Epidermal melanocyte (primary cell): Measurements from ENCODE around the gene SPRED2.
A peak's percentile ranks its signal among the peaks of the same experiment; 100 is the strongest.

Source experiments
- DNase-seq: peaks from one replicate; pipeline ENCODE4 v3.0.0; 2011; ENCODE audit warnings: low spot score; ENCODE audit not compliant: insufficient read length

The SPRED2 gene

DNA sequence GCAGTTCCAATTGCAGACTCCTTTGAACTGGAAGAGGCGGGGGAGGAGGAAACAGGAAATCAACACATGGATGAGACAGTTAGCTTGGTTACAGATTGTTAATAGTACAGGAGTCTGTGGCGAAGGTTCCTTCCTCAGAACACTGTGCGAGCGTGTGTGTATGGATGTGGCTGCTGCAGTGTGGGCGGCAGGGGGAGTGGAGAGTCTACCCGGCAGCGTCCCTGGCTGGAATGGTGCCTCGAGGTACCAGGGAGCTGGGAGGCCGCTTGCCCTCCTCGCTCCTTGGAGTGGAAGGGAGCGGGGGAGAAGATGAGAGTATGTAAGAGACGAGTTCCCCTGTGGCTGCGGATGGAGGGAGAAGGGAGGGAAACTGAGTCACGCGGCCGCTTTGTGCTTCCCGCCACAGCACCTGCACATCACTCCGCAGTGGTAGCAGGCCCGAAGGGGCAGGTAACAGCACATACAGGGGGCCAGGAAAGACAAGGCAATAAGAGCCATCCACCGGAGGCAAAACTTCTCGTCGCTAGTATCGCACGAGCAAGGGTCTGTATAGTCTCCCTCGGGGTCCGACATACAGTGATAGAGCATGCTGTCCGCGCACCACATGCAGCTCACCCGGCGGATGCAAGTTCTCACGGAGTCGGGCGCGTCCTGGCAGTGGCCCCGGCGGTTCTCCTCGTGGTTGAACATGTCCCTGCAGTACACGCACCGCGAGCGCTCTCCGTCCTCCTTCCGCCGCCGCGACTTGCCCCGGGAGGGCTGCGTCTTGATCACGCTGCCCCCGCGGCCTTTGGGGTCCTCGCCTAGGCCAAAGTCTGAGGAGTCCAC lies 119.1 kb downstream of the SPRED2 start:
- no peak for DNase-seq

DNA sequence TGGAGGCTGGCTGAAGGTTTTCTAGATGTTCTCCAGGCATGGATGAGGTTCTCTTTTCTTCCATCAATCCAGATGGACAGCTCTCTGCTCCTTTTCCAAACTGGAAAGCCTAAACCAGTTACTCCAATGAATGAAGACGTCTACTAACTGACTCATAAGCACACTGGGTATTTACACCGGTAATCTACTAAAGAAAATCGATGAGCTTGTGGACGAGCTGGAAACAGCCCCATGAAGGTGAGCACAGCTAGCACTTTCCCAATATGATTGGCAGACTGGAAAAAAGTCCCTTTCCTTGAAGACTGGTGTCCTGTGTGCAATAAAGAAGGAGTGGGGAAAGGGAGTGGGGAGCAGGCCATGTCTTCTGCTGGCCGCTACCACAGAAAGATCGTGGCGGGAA lies 120.8 kb downstream of the SPRED2 start:
- no peak for DNase-seq

DNA sequence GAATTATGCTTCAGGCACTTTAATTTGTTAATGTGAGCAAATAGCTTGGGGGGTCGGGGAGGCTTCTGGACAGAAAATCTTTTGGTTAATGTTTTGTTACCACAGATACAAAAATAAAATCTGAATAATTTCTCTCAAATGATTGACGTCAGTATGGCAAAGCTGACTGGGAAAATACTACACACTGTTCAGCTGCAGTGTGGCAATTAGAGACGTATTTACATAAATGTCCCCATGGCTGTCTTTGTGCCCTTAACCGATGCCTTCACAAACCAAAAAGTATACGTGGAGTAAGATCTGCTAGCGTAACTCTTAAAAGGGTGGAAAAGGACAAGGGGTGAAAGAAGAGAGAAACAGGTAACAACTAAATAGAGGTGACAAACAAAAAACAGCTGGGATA lies 121.3 kb downstream of the SPRED2 start:
- no peak for DNase-seq

GRCh38 chr2:65309699-65310098 lies 122.7 kb downstream of the SPRED2 start:
- no peak for DNase-seq

- no peak for DNase-seq
Observed at GRCh38 chr2:65305934-65306333, 126.5 kb downstream of the SPRED2 start.

- DNase-seq = peak; percentile 72
Observed at GRCh38 chr2:65300761-65301711, 131.4 kb downstream of the SPRED2 start.

DNA sequence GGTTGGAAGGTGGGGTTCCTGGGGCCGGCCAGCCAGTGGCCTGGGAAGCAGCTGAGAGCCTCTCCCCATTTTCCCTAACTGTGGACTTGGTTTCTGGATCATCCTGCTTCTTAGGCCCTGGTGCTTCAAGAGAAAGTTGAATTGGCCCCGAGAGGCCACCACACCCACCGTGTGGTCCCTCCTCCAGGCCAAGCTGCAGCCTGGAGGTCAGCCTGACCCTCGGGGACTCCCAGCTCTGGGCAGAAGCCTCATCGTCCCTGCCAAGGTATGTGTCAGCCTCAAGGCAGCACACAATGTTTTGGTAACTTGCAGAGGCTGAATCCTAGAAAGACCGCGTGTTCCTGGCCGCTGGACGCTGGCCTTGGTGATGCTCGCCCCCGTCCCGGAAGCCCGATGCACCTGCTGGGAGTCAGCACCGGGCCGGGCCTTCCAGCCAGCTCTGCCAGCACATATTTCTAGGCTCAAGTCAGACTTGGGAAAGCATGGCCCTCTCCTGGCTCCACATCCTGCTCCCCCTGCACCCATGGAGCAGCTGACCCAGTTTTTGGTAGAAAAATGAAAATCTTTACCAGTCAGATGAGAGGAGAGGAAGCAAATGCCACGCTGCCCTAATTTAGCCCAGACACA lies 132.2 kb downstream of the SPRED2 start:
- peak; percentile 30 for DNase-seq

DNA sequence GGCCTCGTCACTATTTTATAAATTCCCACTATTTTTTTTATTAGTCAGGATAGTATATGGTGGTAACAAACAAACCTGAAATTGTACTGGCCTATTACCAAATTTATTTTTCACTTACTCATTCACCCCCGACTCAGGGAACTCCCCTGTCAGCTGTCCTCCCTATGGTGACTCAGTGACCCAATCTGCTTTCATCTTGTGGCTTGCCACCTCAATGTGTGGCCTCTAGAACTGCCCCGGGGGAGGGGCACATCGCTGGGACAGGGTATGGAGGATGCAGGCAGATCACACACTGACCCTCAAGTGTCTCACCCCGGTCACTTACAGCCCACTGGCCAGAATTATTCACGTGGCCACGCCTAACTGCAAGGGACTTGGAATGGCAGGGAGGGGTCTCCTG lies 133.2 kb downstream of the SPRED2 start:
- no peak for DNase-seq

DNA sequence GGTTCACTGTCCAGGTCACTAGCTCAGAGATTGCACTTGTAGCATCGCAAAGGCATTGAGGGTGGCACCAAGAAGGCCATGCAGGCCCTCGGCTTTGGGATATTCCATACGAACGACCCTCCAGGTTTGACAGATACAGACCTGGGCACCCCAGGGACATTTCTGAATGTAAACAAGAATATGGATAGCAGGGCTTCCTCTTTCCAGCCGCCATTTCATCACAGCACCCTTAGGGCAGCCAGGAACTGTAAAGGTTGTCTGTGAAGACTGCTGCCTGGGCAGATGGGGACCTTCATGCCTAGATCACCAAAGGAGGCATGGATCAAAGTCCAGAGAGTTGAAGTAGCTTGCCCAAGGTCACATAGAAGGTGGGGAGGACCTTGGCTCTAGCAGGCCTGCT lies 134.3 kb downstream of the SPRED2 start:
- no peak for DNase-seq

DNA sequence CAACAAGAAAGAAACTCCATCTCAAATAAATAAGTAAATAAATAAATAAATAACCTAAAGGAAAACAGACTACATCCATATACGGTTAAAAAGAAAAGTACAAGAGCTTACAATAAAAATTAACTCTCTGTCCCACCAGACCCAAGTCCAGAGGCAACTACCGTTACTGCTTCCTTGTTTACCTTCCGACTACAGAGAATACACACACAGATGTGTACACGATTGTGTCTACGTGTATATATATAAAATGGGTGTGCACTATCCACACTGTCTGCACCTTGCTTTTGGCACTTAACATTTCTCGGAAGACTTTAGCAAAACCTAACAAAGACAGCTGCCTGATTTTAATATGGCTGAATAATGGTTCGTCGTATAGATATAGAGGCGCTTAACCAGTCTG lies 134.9 kb downstream of the SPRED2 start:
- no peak for DNase-seq

- no peak for DNase-seq
Observed at GRCh38 chr2:65296971-65297370, 135.4 kb downstream of the SPRED2 start.

DNA sequence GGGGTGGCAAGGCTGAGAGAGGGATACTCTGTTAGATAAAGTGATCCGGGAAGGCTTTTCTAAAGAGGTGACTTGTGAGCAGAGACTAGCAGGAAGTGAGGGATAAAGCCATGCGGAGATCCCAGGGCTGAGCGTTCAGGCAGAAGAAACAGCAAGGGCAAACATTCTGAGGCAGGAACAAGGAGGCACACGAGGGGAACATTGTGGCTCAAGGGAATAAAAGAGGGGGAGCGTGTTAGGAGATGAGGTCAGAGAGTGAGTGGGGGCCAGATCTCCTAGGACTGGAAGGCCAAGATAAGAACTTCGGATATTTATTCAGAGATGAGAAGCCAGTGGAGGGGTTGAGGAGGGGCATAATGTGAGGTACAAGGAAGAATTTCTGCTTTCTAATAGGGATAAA lies 137.7 kb downstream of the SPRED2 start:
- no peak for DNase-seq

GRCh38 chr2:65294136-65294535 lies 138.3 kb downstream of the SPRED2 start:
- DNase-seq = no peak

DNA sequence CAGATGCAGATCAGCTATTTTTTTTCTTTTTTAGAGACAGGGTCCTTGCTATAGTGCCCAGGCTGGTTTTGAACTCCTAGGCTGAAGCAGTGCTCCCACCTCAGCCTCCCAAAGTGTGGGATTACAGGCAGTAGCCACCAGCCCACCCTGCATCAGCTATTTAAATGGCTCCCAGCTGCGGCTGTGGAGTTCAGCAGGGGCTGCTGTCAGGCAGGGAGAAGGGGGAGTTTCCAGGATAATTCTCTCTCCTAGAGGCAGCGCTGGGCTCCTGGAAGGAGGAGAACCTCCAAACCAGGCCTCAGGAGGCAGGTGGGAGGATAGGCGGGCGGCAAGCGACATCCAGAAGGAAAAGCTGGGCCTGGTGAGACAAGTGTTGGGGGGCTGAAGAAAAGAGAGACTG lies 139.0 kb downstream of the SPRED2 start:
- DNase-seq = no peak

- DNase-seq = no peak
Observed at GRCh38 chr2:65292461-65293011, 139.9 kb downstream of the SPRED2 start.

DNA sequence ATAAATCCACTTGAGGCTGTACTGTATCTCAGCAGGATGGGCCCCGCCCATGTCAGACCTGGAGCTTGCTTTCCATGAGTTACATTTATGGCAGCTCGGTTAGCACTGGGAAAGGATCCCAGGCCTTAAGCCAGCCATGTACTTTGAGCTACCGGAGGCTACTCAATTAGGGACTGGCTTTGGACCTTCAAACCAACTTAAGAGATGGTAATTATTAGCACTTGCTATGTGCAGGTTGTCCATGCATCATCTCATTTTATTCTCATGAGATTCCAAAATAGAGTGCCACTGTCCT lies 140.3 kb downstream of the SPRED2 start:
- DNase-seq = no peak

DNA sequence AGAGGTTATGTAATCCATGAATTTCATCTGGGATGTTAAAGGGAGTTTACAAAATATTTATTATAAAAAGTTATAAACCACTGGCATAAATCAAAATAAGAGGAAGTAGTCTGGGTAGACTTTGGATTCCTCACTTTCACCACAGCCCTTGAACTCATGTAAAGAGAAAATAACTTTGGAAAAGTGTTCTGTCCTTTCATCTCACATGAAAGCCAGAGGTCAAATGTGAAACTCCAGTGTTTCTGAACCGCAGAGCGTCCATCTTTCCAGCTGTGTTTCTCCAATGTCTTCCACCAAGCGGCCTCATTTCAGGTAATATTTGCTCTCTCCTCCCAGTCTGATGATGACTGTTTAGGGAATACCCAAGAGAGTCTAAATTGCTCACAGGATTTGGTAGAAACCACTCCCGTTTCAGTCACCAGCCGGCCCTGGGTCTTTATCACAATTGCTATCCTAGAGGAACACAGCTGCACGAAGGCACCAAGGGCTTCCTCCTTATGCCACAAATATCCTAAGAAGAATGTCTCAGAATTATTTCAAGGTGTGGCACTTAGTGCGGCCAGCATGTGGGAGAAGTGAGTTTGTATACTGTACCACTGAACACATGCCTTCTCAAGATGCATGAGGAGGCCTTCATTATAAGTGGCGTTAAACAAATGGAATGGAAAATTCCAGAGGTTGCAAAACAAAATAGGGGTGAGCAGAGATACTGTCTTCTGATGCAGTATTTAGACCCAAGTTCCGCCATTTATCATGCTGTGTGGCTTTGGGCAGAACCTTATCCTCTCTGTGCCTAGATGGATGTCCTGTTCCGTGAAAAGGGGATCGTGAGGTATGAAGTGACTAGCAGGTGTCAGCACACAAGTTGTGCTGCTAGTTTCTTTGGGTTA lies 140.9 kb downstream of the SPRED2 start:
- no peak for DNase-seq

DNA sequence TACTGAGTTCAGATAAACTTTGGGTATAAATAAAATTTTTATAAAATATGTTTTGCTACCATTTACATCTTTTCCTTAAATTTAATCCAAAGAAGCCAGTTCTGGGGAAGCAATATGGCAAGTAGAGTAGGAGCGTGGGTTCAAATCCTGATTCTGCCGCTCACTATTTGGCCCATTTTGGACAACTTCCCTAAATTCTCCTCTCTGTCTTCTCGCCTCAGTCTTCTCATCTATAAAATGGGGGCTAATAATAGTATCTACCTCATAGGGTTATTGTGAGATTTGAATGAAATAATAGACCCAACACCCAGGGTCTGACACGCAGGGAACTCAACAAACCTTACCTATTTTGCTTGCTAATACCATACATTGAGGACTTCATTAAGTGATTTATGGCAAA lies 145.0 kb downstream of the SPRED2 start:
- no peak for DNase-seq

GRCh38 chr2:65282477-65283053 lies 149.8 kb downstream of the SPRED2 start:
- no peak for DNase-seq

DNA sequence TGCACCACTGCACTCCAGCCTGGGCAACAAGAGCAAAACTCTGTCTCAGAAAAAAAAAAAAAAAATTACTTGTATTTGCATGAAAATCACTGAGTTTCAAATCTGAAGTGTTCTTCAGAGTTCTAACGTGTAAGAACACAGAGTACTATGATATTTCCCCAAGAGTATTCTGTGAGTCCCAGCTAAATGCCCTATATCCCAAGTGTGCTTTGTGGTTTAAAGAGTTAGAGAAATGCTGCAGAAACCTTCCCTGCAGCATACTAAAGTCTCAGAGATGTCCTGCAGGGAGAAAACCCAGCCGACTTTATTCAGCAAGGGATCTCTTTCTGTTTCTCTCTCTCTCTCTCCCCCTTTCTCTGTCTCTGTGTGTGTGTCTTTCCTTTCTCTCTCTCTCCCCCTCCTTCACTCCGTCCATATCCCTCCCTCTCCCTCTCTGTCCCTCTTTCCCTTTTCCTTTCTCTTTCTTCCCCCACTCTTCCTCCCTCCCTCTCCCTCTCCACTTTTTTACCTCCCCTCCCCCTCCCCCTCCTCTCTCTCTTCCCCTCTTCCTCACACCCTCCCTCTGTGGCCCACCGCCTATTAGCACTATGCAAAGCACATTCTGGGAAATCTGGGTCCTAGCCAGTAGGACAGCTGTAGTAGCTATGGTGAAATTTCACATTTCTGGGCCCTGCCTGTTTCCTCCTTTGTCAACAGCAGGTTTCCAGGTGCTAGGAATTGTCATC lies 150.6 kb downstream of the SPRED2 start:
- DNase-seq = no peak
